HG02588 (cell line): ENCODE measurements around the gene XKR7.
A peak's percentile ranks its signal among the peaks of the same experiment; 100 is the strongest.

ENCODE experiments used
- ATAC-seq: cut with Tn5 transposase; IDR thresholded peaks from one replicate; pipeline ENCODE4 v1.9.1; 2021; ENCODE audit warnings: mild to moderate bottlenecking, moderate library complexity; ENCODE audit not compliant: unreplicated experiment

Gene XKR7

GRCh38 chr20:31939661-31940060, 28.3 kb upstream of the XKR7 start:
- ATAC-seq = no peak

GRCh38 chr20:31943052-31943471, 24.9 kb upstream of the XKR7 start:
- no peak for ATAC-seq

DNA sequence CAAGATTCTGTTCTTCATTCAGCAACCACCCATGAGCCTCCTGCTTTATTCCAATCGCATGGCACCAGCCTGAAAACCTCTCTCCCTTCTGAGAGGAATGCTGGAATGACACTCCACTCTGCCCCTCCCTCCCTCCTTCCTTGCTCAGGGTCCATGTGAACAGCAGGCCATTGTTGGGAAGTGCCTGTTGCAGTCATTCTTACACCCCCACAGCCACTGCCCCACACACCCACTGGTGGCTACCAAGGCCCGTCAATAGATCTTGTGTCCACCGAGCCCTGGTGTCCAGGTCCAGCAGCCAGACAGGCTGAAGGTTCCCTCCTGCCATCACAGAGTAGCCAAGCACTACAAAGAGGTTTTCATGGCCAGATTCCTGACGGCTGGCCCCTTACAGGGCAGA, 22.6 kb upstream of the XKR7 start:
- no peak for ATAC-seq

- no peak for ATAC-seq
Measured at GRCh38 chr20:31945785-31946184, 22.2 kb upstream of the XKR7 start.

DNA sequence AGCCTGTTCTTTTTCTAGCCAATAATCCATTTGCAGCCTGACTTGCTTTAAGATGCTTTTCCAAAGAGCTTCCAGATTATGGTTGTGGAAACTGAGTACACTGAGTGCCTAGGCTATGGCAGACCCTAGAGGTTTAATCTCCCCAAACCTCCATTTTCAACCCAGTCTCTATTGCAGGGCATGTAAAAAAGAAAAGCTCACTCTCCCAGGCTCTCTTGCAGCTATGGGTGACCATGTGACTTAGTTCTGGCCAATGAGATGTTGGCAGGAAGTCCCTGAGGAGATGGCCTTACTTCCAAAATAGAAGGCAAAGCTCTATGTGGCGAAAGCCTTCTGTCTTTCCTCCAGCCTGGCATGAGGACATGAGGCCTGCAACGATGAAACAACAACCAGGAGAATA, 19.9 kb upstream of the XKR7 start:
- ATAC-seq = no peak

GRCh38 chr20:31949877-31950646, 17.9 kb upstream of the XKR7 start:
- ATAC-seq = no peak

DNA sequence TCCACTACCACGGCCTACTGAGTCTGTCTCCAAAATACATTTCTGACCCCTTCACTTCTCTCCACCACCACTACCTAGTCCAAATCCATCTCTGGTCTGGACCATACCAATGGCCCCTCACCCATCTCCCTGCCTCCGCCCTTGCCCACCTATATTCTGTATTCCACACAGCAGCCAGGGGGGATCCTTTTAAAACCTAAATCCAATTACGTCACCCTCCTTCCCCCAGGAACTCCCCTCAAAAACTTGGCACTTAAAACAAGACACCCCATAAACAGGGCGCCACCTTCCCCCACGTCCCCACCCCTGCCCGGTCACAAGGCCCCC, 16.8 kb upstream of the XKR7 start:
- ATAC-seq = no peak

DNA sequence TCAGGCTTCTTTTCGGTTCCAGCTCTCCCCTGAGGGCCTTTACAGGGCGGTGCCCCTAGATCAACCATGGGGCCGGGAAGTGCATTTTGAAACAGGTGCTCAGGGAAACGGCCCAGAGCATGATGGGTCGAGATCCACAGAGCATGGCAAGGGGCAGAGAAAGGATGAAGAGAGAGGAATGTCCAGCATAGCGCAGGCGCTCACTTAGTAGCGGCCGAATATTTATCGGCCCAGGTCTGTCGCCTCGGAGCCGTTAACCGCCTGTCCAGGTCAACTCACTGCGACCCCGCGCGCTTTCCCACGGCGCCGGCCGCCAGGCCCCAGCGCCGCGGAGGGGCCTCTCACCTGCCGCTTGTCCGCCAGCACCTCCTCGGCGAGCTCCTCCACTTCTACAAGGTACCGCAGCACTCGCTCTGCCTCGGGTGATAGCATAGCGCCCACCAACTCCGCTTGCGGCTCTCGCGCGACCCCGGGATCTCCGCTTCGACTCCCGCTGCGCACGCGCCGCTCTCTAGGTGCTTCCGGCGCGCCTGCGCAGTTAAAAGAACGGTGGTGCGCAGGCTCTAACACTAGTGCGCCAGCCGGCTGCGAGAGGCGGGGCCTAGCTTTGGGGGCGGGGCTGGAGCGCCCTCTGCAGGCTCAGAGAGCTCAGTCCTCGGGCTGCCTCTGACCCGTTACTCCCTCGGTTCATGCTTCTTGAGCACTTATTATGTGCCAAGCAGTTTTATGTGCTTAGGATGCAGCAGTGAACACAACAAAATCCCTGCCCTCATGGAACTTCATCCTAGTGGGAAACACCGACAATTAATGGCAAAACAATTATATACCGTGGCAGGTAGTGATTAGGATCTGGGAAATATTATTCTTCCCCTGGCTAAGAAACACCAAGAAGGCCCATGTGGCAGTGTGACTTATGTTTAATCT, 16.2 kb upstream of the XKR7 start, which contains the start of gene PDRG1:
Gene PDRG1 (minus strand): TSS at position 517 of the 924 bp plus-strand sequence. CDS start 85 bp downstream, at position 432.
- ATAC-seq = peak; percentile 87

- no peak for ATAC-seq
Measured at GRCh38 chr20:31953556-31954148, 14.3 kb upstream of the XKR7 start.

DNA sequence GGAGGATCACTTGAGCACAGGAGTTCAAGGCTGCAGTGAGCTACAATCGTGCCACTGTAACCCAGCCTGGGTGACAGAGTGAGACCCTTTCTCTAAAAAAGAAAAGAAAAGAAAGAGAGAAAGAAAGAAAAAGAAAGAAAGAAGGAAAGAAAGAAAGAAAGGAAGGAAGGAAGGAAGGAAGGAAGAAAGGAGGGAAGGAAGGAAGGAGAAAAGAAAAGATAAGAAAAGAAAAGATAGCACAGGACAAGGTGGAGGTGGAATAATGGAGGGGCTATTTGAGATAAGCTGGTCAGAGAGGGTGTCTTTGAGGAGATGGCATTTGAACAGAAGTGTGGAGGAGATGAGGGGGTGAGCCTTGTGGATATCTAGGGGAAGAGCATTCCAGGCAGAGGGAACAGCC, 13.5 kb upstream of the XKR7 start:
- ATAC-seq = no peak

GRCh38 chr20:31956556-31957526, 11.1 kb upstream of the XKR7 start:
- ATAC-seq = no peak

DNA sequence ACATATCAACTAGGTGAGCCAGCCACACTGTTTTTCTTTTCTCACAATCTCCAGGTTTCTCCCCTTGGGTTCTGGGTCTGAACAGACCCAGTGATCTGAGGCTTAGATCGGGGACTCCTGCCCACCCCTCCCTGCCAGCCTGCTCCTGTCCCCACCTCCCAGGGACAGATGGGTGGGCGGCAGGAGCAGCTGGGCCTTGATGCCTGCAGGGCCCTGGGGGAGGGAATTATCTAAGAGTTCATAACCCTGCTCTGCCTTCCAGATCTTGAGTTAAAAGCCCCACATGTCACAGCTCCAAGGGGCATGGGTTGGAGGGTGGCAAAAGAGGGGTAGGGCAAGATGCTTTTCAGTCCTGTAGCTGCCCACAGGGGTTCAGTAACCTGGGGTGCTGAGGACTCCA, 5.2 kb upstream of the XKR7 start:
- ATAC-seq = no peak

DNA sequence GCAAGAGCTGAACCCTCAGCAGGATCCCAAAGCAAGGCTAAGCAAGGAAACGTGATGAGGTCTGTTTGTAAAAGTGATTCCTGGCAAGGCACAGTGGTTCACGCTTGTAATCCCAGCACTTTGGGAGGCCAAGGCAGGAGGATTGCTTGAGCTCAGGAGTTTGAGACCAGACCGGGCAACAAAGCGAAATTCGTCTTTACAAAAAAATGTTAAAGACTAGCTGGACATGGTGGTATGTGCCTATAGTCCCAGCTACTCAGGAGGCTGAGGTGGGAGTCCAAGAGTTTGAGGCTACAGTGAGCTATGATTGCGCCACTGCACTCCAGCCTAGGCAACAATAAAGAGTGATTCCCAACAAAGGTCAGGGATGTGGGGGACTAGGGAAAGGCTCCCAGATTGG, 4.1 kb upstream of the XKR7 start:
- ATAC-seq = no peak

DNA sequence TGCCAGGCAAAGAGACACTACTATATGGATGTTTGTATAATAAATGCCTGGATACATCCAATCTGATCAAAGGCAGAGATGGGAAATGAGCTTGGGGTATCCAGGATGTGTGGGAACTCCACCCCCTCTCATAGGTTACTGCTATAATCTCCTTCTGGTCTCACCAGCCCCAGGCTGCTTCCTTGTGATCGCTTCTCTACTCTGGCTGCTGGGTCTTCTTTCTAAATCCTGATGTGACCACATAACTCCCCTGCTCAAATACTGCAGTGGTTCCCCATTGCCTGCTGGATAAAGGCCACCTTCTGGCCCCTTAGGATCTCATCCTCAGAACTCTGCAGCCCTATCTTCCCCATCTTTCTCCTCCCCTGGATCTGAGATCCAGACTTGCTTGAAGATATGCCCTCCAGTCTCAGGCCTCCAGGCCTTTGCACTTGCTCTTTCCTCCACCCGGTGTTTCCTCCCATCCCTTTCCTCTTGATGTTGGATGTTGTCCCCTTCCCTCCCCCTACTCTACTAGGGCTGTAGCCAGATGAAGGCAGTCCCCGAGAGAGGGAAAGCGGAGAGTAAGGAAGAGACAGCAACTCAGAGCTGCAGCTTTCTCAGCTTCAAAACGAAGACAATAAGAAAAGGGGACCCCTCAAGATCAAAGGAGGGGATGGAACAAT, 828 bp upstream of the XKR7 start:
- ATAC-seq = no peak

DNA sequence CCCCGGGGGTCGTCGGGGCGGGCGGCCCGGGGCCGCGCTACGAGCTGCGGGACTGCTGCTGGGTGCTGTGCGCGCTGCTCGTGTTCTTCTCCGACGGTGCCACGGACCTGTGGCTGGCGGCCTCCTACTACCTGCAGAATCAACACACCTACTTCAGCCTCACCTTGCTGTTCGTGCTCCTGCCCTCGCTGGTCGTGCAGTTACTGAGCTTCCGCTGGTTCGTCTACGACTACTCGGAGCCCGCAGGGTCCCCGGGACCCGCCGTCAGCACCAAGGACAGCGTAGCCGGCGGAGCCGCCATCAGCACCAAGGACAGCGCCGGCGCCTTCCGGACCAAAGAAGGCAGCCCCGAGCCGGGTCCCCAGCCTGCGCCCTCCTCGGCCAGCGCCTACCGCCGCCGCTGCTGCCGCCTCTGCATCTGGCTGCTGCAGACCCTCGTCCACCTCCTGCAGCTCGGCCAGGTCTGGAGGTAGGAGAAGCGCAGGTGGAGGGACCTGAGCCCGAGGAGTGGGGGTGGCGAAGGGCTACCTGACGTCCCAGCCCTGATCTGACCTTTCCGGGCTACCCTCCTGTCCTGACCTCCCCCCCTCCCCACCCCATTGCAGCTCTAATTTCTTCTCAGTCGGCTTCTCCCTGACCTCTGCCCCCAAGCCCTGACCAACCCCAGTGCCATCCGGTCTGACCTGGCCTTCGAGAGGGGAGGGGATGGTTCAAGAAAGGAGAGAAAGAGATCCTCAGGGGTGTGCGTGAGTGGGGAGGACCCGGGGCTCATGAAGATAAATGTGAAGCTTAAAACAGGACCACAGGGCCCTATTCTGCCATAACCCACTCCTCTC, 558 bp downstream of the XKR7 start:
- no peak for ATAC-seq

GRCh38 chr20:31969991-31970390, 2.0 kb downstream of the XKR7 start:
- no peak for ATAC-seq

DNA sequence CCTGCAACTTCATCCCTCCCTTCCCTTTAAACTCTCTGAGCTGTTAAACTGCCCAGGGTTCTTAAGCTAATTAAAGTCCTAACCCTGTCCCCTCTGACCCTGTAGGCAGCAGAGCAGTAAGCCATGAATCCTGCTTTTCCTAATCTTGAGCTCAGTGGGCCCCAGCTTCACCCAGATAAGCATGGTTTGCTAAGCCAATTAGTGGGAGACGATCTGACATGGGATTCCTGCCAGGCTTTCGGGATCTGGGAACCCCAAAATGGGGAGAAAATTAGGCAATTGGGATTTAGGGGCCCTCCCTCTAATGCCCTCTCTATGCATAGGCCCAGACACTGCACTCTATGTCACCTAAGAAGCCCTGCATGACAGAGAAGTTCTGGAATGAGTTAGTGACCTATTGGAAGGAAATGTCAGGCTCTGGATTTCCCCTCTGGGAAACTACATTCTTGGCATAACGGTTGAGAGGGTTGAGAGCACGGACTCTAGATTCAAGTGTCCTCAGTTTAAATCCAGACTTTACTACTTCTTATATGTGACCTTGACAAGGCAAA, 4.6 kb downstream of the XKR7 start:
- no peak for ATAC-seq

DNA sequence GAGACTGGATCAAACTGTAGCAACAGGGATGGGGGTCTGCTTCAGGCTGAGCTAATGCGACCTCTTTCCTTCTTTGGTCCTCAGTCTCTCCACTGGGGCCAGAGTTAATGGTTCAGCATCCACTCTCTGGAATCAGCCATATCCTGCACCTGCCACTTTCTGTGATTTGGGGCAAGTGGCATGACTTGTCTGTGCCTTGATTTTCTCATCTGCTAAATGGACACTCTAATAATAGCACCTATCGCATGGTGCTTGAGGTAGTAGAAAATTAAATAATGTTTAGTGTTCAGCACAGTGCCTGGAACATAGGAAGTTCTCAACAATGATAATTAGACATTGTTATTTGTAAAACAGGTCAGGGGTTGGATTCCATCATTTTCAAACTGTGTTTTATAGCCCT, 6.3 kb downstream of the XKR7 start:
- no peak for ATAC-seq

GRCh38 chr20:31974951-31975487, 7.1 kb downstream of the XKR7 start:
- ATAC-seq = no peak
